H1 (cell line): ENCODE results near the gene CORO2B. TPM values are rescaled to one million over a fixed set of nuclear protein-coding genes. Genes with fewer than 3 reads are reported as not detected.

Experiments
- CTCF ChIA-PET: fragments of 300-600 bp; sonication (Branson Sonifier 250); formaldehyde crosslinking; loops from one replicate; lab custom pipeline; 2021; ENCODE audit not compliant: partially characterized antibody; lab: Charles Lee
- POLR2A ChIA-PET: fragments of 300-600 bp; sonication (Branson Sonifier 250); formaldehyde crosslinking; loops from one replicate; lab custom pipeline; 2021; ENCODE audit warnings: inconsistent platforms; ENCODE audit not compliant: partially characterized antibody; lab: Charles Lee
- DNase-seq, 2 experiments: peaks; one replicate each; pipeline versions ENCODE4 v3.0.0 to v3.0.0-alpha.2; 2010 to 2022; ENCODE audit warnings: low spot score in 2 of 2, low read depth in 1 of 2, mixed read lengths in 1 of 2
- FAIRE-seq: peaks from 2 replicates; lab custom pipeline; 2011; peaks lifted over from hg19 to GRCh38; lab: Jason Lieb, UNC
- H2AFZ ChIP-seq: 2 replicates; pipeline ENCODE4 v1.8.1; 2012; ENCODE audit warnings: low read length, inconsistent platforms
- H2AK5ac ChIP-seq: 2 replicates; pipeline ENCODE4 v1.6.1; 2013; ENCODE audit warnings: low read depth, low read length
- H2BK120ac ChIP-seq: replicated peaks from 2 replicates; pipeline ENCODE3; 2013; ENCODE audit warnings: low read depth, low read length, inconsistent platforms
- H2BK12ac ChIP-seq: 2 replicates; pipeline ENCODE4 v1.6.1; 2013; ENCODE audit warnings: low read depth, low read length
- H2BK15ac ChIP-seq: 2 replicates; pipeline ENCODE4 v1.6.1; 2013; ENCODE audit warnings: low read length
- H2BK20ac ChIP-seq: 2 replicates; pipeline ENCODE4 v1.6.1; 2013; ENCODE audit warnings: low read length
- H2BK5ac ChIP-seq: 2 replicates; pipeline ENCODE4 v1.6.1; 2013; ENCODE audit warnings: low read depth, low read length
- H3K14ac ChIP-seq: 2 replicates; pipeline ENCODE4 v1.6.1; 2013; ENCODE audit warnings: inconsistent platforms; ENCODE audit not compliant: insufficient read length
- H3K18ac ChIP-seq: 2 replicates; pipeline ENCODE4 v1.6.1; 2013; ENCODE audit warnings: low read length; ENCODE audit errors: extremely low read depth
- H3K23ac ChIP-seq: 2 replicates; pipeline ENCODE4 v1.6.1; 2013; ENCODE audit warnings: inconsistent platforms; ENCODE audit not compliant: insufficient read length
- H3K23me2 ChIP-seq: 2 replicates; pipeline ENCODE4 v1.6.1; 2013; ENCODE audit warnings: low read depth, low read length
- H3K27ac ChIP-seq: 2 replicates; pipeline ENCODE4 v1.6.1; 2011; ENCODE audit warnings: low read depth, low read length, inconsistent platforms
- H3K27me3 ChIP-seq, 4 experiments: replicated peaks in 1 of 4; 1 replicate in 1 of 4; 2 replicates in 3 of 4; pipeline versions ENCODE4 v1.6.1 to v1.8.1; 2011 to 2013; ENCODE audit warnings: low read length in 3 of 4, mild to moderate bottlenecking in 3 of 4, inconsistent platforms in 2 of 4, mixed read lengths in 2 of 4, moderate library complexity in 1 of 4; ENCODE audit not compliant: control insufficient read depth in 3 of 4, insufficient read depth in 3 of 4; ENCODE audit errors: extremely low read depth in 1 of 4
- H3K36me3 ChIP-seq, 4 experiments: 2 replicates each; pipeline versions ENCODE4 v1.6.1 to v1.8.1; 2011 to 2013; ENCODE audit warnings: mild to moderate bottlenecking in 4 of 4, low read length in 3 of 4, moderate library complexity in 2 of 4, control low read depth in 1 of 4, inconsistent platforms in 1 of 4; ENCODE audit not compliant: insufficient read depth in 4 of 4, control insufficient read depth in 2 of 4
- H3K4ac ChIP-seq: replicated peaks from 2 replicates; pipeline ENCODE3; 2013; ENCODE audit warnings: low read length, low read depth, mixed read lengths, inconsistent platforms; ENCODE audit not compliant: insufficient read length
- H3K4me1 ChIP-seq, 4 experiments: replicated peaks in 1 of 4; 1 replicate in 1 of 4; 2 replicates in 3 of 4; pipeline versions ENCODE4 v1.6.1 to v1.8.1; 2011 to 2013; ENCODE audit warnings: low read length in 3 of 4, inconsistent platforms in 2 of 4, mixed read lengths in 1 of 4; ENCODE audit not compliant: insufficient read depth in 4 of 4, control insufficient read depth in 3 of 4
- H3K4me2 ChIP-seq, 2 experiments: 2 replicates each; pipeline versions ENCODE4 v1.6.1 to v1.8.1; 2011 to 2013; ENCODE audit warnings: low read depth in 2 of 2, low read length in 2 of 2, control low read depth in 1 of 2, inconsistent platforms in 1 of 2, mild to moderate bottlenecking in 1 of 2; ENCODE audit not compliant: insufficient read depth in 1 of 2
- H3K4me3 ChIP-seq, 4 experiments: fragments of 200-600, 300-600 bp in 1 of 4; sonication (generic), shearing (Covaris generic), sonication (Bioruptor Twin) in 1 of 4; 2 replicates each; pipeline versions ENCODE4 v1.5.1 to v1.8.1; 2011 to 2016; ENCODE audit warnings: low read length in 4 of 4, low read depth in 3 of 4, control low read depth in 2 of 4, inconsistent platforms in 2 of 4, mild to moderate bottlenecking in 2 of 4, mixed read lengths in 1 of 4, moderate library complexity in 1 of 4; ENCODE audit not compliant: insufficient read depth in 2 of 4; ENCODE audit errors: extremely low read depth in 1 of 4
- H3K56ac ChIP-seq: replicated peaks from 2 replicates; pipeline ENCODE3; 2013; ENCODE audit warnings: low read depth, mild to moderate bottlenecking, mixed read lengths, low read length, inconsistent platforms; ENCODE audit not compliant: insufficient read length
- H3K79me1 ChIP-seq: 2 replicates; pipeline ENCODE4 v1.6.1; 2013; ENCODE audit warnings: low read depth, low read length, control low read depth
- H3K79me2 ChIP-seq, 2 experiments: 2 replicates each; pipeline versions ENCODE4 v1.6.1 to v1.8.1; 2012 to 2013; ENCODE audit warnings: low read length in 2 of 2, mild to moderate bottlenecking in 2 of 2, inconsistent platforms in 1 of 2; ENCODE audit not compliant: insufficient read depth in 2 of 2, control insufficient read depth in 1 of 2
- H3K9ac ChIP-seq, 4 experiments: replicated peaks in 1 of 4; 1 replicate in 1 of 4; 2 replicates in 3 of 4; pipeline versions ENCODE4 v1.6.1 to v1.8.1; 2011 to 2013; ENCODE audit warnings: low read depth in 3 of 4, low read length in 3 of 4, control low read depth in 2 of 4, mild to moderate bottlenecking in 2 of 4, moderate library complexity in 2 of 4, inconsistent platforms in 1 of 4; ENCODE audit errors: extremely low read depth in 1 of 4
- H3K9me3 ChIP-seq, 2 experiments: 2 replicates each; pipeline versions ENCODE4 v1.6.1 to v1.8.1; 2012 to 2013; ENCODE audit warnings: mild to moderate bottlenecking in 2 of 2, moderate library complexity in 2 of 2, control low read depth in 1 of 2, inconsistent platforms in 1 of 2, low read depth in 1 of 2, low read length in 1 of 2, mixed read lengths in 1 of 2; ENCODE audit not compliant: insufficient read depth in 2 of 2
- H4K20me1 ChIP-seq, 2 experiments: replicated peaks in 1 of 2; 2 replicates each; pipeline versions ENCODE3 to v1.8.1; 2011 to 2013; ENCODE audit warnings: inconsistent platforms in 2 of 2, low read length in 2 of 2, mild to moderate bottlenecking in 1 of 2; ENCODE audit not compliant: insufficient read depth in 2 of 2, control insufficient read depth in 1 of 2
- H4K5ac ChIP-seq: 2 replicates; pipeline ENCODE4 v1.6.1; 2013; ENCODE audit warnings: low read length, low read depth, mixed read lengths, inconsistent platforms; ENCODE audit not compliant: insufficient read length
- H4K8ac ChIP-seq: 2 replicates; pipeline ENCODE4 v1.8.0; 2013; ENCODE audit warnings: mild to moderate bottlenecking, moderate library complexity, low read length, inconsistent platforms; ENCODE audit not compliant: insufficient read depth; ENCODE audit errors: extremely low read depth
- H4K91ac ChIP-seq: replicated peaks from 2 replicates; pipeline ENCODE3; 2013; ENCODE audit warnings: low read length, mixed read lengths, inconsistent platforms; ENCODE audit not compliant: insufficient read length
- BRCA1 ChIP-seq: IDR thresholded peaks from 2 replicates; pipeline ENCODE4 v1.6.1; 2012; ENCODE audit warnings: low read depth, low read length, improper control_type of control experiment
- GABPA ChIP-seq: IDR thresholded peaks from 2 replicates; pipeline ENCODE4 v1.6.1; 2011; ENCODE audit warnings: mild to moderate bottlenecking, low read length, moderate library complexity, borderline replicate concordance; ENCODE audit not compliant: insufficient read depth
- POLR2A ChIP-seq, 2 experiments: IDR thresholded peaks; 1 replicate in 1 of 2; 2 replicates in 1 of 2; pipeline ENCODE4 v1.6.1; 2011; ENCODE audit warnings: low read depth in 2 of 2, low read length in 2 of 2, mild to moderate bottlenecking in 2 of 2; ENCODE audit errors: control extremely low read depth in 1 of 2
- POLR2AphosphoS5 ChIP-seq: IDR thresholded peaks from 2 replicates; pipeline ENCODE4 v1.6.1; 2011; ENCODE audit warnings: low read depth, low read length
- RXRA ChIP-seq: IDR thresholded peaks from 2 replicates; pipeline ENCODE4 v1.6.1; 2011; ENCODE audit warnings: low read depth, mild to moderate bottlenecking, low read length, moderate library complexity; ENCODE audit not compliant: insufficient read depth
- SRF ChIP-seq: IDR thresholded peaks from 2 replicates; pipeline ENCODE4 v1.6.1; 2011; ENCODE audit warnings: mild to moderate bottlenecking, low read depth, low read length, moderate library complexity
- TCF12 ChIP-seq: IDR thresholded peaks from 2 replicates; pipeline ENCODE4 v1.6.1; 2011; ENCODE audit warnings: low read depth, mild to moderate bottlenecking, low read length
- WGBS, 2 experiments: shearing (Covaris generic) in 1 of 2; methylation state at CpG; one replicate each; pipeline versions ENCODE4 v1.1.6 to v1.1.7; 2013 to 2015; ENCODE audit warnings: low lambda C conversion rate in 2 of 2, mixed read lengths in 2 of 2, inconsistent platforms in 1 of 2, low coverage in 1 of 2, missing lambda C conversion rate in 1 of 2; ENCODE audit not compliant: insufficient replicate concordance in 2 of 2, insufficient coverage in 1 of 2, insufficient read length in 1 of 2; ENCODE audit errors: extremely low coverage in 1 of 2, missing lambda C conversion rate in 1 of 2; 5-methylcytosine and 5-hydroxymethylcytosine counted together
- polyA plus RNA-seq, 7 experiments: library from polyadenylated mRNA; depleted of rRNA in 3 of 7; stranded (reverse) in 5 of 7; unstranded in 2 of 7; fragments of >200 nt in 5 of 7; fragments of 200-250 nt in 2 of 7; gene quantifications; 1 replicate in 5 of 7; 2 replicates in 1 of 7; 4 replicates in 1 of 7; pipeline versions ENCODE4 v1.2.1 to v1.2.3, GENCODE V29; 2011 to 2013; ENCODE audit warnings: missing spikeins in 2 of 7, mixed read lengths in 2 of 7
- total RNA-seq: library from RNA; stranded (reverse); fragmentation: NEBNext Ultra II Directional; extraction: Animal tissue kit (Norgen Biotek cat#: 25700); gene quantifications from 2 replicates; pipeline ENCODE4 v1.2.1, GENCODE V29; 2021
- TF ChIP-seq, protein P1 (sequence below), 3 experiments: IDR thresholded peaks; 1 replicate in 2 of 3; 2 replicates in 1 of 3; pipeline versions ENCODE4 v1.5.1 to v1.6.1; 2011; ENCODE audit warnings: low read length in 3 of 3, mild to moderate bottlenecking in 3 of 3, inconsistent platforms in 2 of 3, low read depth in 1 of 3, moderate library complexity in 1 of 3; ENCODE audit not compliant: insufficient read depth in 1 of 3; ENCODE audit errors: control extremely low read depth in 1 of 3

Gene CORO2B
- total and polyA plus RNA-seq, 2 of the 8 experiments (the other 6 are each of a cell fraction or from before 2014, with no cell fraction given), result 3.4 to 6.7 TPM

DNA sequence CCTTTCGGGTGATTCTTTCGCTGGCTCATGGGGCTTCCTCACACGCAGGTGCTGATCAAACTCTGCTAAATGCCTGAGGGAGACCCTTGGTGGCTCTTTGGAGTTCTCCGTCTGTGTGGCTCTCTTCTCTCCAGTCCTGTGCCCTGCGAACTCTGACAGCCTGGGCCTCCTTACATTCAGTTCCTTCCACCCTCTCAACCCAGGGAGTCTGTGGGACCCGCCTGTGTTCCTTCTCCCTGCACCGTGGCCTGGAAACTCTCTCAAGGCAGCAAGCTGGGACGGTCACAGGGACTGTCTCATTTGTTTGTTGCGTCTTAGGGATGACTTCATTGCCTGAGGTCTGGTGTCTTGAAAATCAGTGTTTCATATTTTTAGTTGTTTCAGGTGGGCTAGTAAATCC lies 37.0 kb upstream of the CORO2B start:
- Histone ChIP-seq H2BK15ac (no peak overlapping the region), H3K4me1 (peaks cover 0 to 3% (median 0%) of the 10 kb centered on the region in 4 experiments; a peak in 2 of 7 replicates), H4K5ac (no peak overlapping the region), H3K56ac (no peak overlapping the region), H3K36me3 (no peaks in the 10 kb centered on the region), H2AK5ac (no peak overlapping the region), H2AFZ (no peak overlapping the region), H3K4me3 (no peak overlapping the region), H3K27me3 (no peaks in the 10 kb centered on the region), H3K23ac (no peak overlapping the region), H3K79me2 (no peaks in the 10 kb centered on the region), H3K9me3 (peaks cover 0 to 12% of the 10 kb centered on the region in 2 experiments; a peak in 3 of 4 replicates), H2BK12ac (no peak overlapping the region), H3K4me2 (no peak overlapping the region), H3K9ac (no peak overlapping the region), H4K20me1 (no peaks in the 10 kb centered on the region), H3K79me1 (no peaks in the 10 kb centered on the region), H4K8ac (no peak overlapping the region), H3K4ac (no peak overlapping the region), H2BK120ac (no peak overlapping the region), H3K18ac (no peak overlapping the region), H4K91ac (no peak overlapping the region), H2BK5ac (no peak overlapping the region), H2BK20ac (no peak overlapping the region), H3K27ac (no peak overlapping the region), H3K14ac (no peak overlapping the region), H3K23me2 (no peaks in the 10 kb centered on the region)
- WGBS, 2 experiments, result 87% methylated on average over 9 of the region's 9 CpGs; no CpG with 5 or more reads in 1 of the 2 experiments
- no peak for TF ChIP-seq GABPA
- TF ChIP-seq POLR2AphosphoS5, result no peak
- TF ChIP-seq, protein P1, sequence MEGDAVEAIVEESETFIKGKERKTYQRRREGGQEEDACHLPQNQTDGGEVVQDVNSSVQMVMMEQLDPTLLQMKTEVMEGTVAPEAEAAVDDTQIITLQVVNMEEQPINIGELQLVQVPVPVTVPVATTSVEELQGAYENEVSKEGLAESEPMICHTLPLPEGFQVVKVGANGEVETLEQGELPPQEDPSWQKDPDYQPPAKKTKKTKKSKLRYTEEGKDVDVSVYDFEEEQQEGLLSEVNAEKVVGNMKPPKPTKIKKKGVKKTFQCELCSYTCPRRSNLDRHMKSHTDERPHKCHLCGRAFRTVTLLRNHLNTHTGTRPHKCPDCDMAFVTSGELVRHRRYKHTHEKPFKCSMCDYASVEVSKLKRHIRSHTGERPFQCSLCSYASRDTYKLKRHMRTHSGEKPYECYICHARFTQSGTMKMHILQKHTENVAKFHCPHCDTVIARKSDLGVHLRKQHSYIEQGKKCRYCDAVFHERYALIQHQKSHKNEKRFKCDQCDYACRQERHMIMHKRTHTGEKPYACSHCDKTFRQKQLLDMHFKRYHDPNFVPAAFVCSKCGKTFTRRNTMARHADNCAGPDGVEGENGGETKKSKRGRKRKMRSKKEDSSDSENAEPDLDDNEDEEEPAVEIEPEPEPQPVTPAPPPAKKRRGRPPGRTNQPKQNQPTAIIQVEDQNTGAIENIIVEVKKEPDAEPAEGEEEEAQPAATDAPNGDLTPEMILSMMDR (IDR thresholded peaks at IDR 0.05; ENCODE audit: control extremely low read depth in 1 of 3, insufficient read depth in 1 of 3, low read depth in 1 of 3, low read length in 3 of 3), result no peak
- TF ChIP-seq POLR2A (IDR thresholded peaks at IDR 0.05; ENCODE audit: control extremely low read depth in 1 of 2, low read depth in 2 of 2, low read length in 2 of 2), result no peak
- TF ChIP-seq SRF, result no peak
- no peak for TF ChIP-seq BRCA1
- TF ChIP-seq RXRA, result no peak
- TF ChIP-seq TCF12, result no peak
- no peak for FAIRE-seq
- POLR2A ChIA-PET, result no interaction called here
- CTCF ChIA-PET, result interaction anchor here (0.6 to 4.0 kb wide), 10 partner anchors 7 to 571 kb away, joined by 3 to 29 read pairs (median 4); no protein-coding TSS in a partner anchor
- DNase-seq, result no peak
